ENCODE results near the gene KIF19.

KIF19 gene

DNA sequence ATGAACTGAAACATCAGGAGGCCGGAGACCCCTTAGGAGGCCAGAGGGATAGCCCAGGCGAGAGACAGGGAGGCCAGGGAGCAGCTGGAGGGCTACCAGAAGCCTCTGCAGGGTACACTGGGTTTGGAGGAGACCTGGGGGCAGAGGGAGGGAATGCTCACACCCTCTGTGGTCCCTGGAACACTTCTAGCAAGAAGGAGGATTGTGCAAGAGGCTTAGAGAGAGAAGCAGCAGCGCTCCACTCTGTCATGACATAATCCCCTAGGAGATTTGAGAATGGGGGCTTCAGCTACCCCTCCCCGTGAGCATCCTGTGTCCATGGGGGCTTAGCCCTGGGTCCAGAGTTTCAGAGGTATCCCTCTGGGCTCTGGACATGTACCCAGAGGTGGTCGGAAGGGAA is 57.1 kb downstream of the KIF19 start:
- DNase-seq: no peak
- Histone ChIP-seq H3K4me3 (ENCODE audit: low read depth, low read length) (no peak overlapping the region), H3K36me3 (no peaks in the 10 kb centered on the region)

DNA sequence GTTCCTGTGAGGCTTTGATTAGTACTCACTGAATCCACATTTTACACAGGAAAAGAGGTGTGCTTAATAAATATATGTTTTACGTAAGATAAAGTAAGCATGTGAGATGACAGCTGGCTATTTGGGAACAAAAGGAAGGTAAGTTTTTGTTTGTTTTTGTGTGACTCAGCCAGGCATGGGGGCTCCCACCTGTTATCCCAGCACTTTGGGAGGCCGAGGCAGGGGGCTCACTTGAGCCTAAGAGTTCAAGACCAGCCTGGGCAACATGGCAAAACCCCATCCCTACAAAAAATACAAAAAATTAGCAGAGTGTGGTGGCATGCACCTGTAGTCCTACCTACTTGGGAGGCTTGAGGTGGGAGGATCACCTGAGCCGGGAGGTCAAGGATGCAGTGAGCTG is 59.2 kb downstream of the KIF19 start:
- H3K4me3 ChIP-seq (ENCODE audit: low read depth, low read length): no peak overlapping the region
- H3K9me3 ChIP-seq (ENCODE audit: severe bottlenecking): peaks cover 2% of the 10 kb centered on the region
- H3K27me3 ChIP-seq (ENCODE audit: insufficient read depth, low read depth, severe bottlenecking): no peaks in the 10 kb centered on the region
- H3K27ac ChIP-seq: no peak overlapping the region
- DNase-seq: no peak
- TF ChIP-seq, protein P1, sequence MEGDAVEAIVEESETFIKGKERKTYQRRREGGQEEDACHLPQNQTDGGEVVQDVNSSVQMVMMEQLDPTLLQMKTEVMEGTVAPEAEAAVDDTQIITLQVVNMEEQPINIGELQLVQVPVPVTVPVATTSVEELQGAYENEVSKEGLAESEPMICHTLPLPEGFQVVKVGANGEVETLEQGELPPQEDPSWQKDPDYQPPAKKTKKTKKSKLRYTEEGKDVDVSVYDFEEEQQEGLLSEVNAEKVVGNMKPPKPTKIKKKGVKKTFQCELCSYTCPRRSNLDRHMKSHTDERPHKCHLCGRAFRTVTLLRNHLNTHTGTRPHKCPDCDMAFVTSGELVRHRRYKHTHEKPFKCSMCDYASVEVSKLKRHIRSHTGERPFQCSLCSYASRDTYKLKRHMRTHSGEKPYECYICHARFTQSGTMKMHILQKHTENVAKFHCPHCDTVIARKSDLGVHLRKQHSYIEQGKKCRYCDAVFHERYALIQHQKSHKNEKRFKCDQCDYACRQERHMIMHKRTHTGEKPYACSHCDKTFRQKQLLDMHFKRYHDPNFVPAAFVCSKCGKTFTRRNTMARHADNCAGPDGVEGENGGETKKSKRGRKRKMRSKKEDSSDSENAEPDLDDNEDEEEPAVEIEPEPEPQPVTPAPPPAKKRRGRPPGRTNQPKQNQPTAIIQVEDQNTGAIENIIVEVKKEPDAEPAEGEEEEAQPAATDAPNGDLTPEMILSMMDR (IDR thresholded peaks at IDR 0.05; ENCODE audit: low read depth, low read length): no peak
- no peaks in the 10 kb centered on the region for H3K36me3 ChIP-seq

More for the DNA sequence above, 57.1 kb downstream of the KIF19 start:
- Histone ChIP-seq H3K9me3 (ENCODE audit: severe bottlenecking) (no peaks in the 10 kb centered on the region), H3K27ac (no peak overlapping the region), H3K27me3 (ENCODE audit: insufficient read depth, low read depth, severe bottlenecking) (no peaks in the 10 kb centered on the region)
- TF ChIP-seq, protein P1 (IDR thresholded peaks at IDR 0.05; ENCODE audit: low read depth, low read length): no peak

DNA sequence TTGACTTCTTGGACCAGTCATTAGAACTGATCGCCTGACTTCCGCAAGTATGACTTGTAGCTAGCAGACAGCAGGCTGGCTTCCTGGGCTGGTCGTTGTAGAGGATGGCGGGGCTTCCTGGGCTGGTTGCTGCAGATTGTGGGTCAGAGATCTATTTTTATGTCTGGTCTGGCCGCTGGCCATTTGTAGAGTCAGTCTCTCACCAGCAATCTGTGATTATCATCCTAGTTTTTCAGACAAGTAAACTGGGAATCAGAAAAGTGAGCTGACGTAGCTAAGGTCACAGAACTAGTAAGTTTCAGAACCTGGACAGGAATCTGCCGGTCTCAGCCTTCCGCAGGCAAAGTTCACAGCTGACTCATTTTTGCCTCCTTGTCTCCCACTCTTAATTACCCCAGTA is 60.4 kb downstream of the KIF19 start:
- Histone ChIP-seq H3K27me3 (ENCODE audit: insufficient read depth, low read depth, severe bottlenecking) (no peaks in the 10 kb centered on the region), H3K27ac (no peak overlapping the region), H3K9me3 (ENCODE audit: severe bottlenecking) (peaks cover 2% of the 10 kb centered on the region), H3K36me3 (no peaks in the 10 kb centered on the region), H3K4me3 (ENCODE audit: low read depth, low read length) (no peak overlapping the region)
- TF ChIP-seq, protein P1 (IDR thresholded peaks at IDR 0.05; ENCODE audit: low read depth, low read length): no peak
- no peak for DNase-seq

DNA sequence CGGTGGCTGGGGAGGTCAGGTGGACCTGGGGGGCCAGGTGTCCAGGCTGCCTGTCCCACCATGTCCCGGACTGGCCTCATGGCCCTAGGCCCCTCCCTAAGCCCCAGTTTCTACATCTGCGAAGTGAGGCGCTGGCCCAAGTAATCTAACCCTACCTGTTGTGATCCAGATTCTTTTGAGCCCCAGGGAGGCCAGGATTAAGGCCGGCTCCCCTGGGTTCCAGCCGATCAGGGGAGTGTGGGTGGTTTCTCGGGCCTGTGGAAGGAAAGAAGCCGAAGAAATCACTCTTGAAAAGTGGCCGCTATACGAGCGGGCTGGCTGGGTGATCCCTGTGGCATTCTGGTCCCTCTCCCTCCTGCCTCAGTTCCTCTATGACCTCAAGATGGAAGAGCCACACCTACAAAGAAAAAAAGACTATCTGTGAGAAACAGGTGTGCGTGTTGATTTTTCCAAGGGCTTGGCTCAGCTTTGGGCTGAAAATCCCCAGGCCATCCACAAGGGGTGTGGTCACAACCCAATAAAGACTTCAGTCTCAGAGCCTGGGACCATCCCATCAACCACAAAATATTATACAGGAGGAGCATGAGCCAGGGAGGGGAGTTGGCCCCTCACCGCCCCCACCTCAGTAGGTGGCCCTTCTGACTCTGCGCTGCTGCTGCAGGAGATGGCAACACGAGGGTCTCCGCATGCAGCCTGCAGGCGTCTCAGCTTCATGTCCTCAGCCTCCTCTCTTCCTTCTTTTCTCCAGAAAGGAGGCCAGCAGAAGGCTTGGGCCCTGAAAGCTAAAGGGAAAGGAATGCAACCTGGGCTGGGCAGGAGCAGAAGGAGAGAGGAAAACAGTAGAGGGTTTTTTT is 61.6 kb downstream of the KIF19 start:
- Histone ChIP-seq H3K27me3 (ENCODE audit: insufficient read depth, low read depth, severe bottlenecking) (no peaks in the 10 kb centered on the region), H3K36me3 (no peaks in the 10 kb centered on the region), H3K9me3 (ENCODE audit: severe bottlenecking) (peaks cover 2% of the 10 kb centered on the region), H3K4me3 (ENCODE audit: low read depth, low read length) (no peak overlapping the region), H3K27ac (no peak overlapping the region)
- TF ChIP-seq, protein P1 (IDR thresholded peaks at IDR 0.05; ENCODE audit: low read depth, low read length): 0 out of 2 replicates have a peak, but pooled peaks have one; percentile 9
- DNase-seq: no peak

DNA sequence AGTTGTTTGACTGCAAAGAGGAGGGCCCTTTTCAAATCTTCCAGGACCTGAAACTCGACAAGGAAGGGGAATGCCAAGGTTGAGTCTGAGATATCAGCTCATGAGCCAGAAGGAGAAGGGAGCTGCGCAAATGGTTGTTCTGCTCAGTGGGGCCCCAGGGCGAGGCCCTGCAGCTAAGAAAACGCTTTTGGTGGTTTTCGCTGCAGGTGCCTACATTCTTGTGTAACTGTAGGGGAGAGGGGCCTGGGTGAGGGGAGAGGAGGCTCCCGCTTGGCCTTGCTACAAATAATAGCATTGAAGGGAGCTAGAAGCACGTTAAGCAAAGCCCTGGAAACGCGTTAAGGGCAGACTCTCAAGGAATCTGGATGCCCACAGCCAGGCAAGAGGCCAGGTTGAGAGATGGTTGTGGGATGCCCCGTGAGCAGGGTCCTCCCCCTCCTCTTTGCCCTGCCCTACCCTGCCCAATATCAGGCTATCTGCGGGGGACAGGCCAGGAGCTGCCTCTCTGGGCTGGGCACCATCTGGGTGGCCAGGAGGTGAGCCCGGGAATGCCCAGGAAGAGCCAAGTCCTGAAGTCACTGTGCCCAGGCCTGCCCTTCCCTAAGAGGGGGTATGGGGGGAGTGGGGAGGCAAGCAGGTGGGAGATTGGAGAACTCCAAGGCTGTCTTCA is 63.2 kb downstream of the KIF19 start:
- Histone ChIP-seq H3K27me3 (ENCODE audit: insufficient read depth, low read depth, severe bottlenecking) (no peaks in the 10 kb centered on the region), H3K27ac (no peak overlapping the region), H3K36me3 (no peaks in the 10 kb centered on the region)

More for the DNA sequence above, 63.2 kb downstream of the KIF19 start:
- no peak for DNase-seq
- no peak overlapping the region for H3K4me3 ChIP-seq (ENCODE audit: low read depth, low read length)
- H3K9me3 ChIP-seq (ENCODE audit: severe bottlenecking): peaks cover 2% of the 10 kb centered on the region
- TF ChIP-seq, protein P1 (IDR thresholded peaks at IDR 0.05; ENCODE audit: low read depth, low read length): no peak
